Thyroid gland (tissue), 4 donors: ENCODE measurements around the gene RGS5.

Experiments used
- POLR2A ChIP-seq, 2 donors: fragments of 450-650 bp; IDR thresholded peaks; one replicate each; pipeline ENCODE4 v1.6.1; 2017; ENCODE audit warnings: antibody characterized with exemption in 2 of 2, mild to moderate bottlenecking in 2 of 2, moderate library complexity in 1 of 2
- TF ChIP-seq, protein P1 (sequence below), 6 experiments: fragments of 200-600 bp in 3 of 6; fragments of 450-650 bp in 3 of 6; sonication (generic) in 3 of 6; IDR thresholded peaks; one replicate each; pipeline ENCODE4 v1.5.1; 2016 to 2019; ENCODE audit warnings: antibody characterized with exemption in 6 of 6, mild to moderate bottlenecking in 2 of 6, inconsistent platforms in 1 of 6, moderate library complexity in 1 of 6

DNA sequence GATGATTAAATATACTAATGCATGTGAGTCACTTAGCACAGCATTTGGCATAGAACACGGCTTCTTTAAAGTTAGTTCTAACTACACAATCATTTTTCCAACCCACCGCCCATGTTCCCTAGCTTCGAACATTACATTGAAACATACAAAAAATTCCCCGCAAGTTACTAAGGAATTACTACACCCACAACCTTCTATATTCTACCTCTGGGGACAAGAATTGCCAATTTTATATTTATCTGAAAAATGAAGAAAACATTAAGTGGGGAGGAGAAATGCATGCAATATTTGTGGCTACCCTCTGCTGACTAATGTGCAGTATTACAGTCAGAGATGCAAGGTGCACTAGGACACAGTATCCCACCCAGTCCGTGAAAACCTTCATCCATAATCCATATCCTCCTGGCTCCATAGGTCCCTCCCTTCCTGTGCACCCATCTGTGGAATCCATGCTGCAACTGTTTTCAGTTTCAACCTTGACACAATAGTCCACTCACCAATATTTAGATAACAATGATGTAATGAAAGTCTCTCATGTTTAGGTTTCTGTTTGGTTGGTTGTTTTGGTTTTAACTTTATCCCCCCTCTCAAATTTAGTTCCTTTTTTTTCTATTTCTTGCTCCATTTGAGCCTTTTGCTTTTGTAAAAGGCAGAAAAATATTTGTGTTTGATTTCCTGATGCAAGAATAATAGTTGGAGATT lies 31.6 kb downstream of the RGS5 start:
- TF ChIP-seq, protein P1, sequence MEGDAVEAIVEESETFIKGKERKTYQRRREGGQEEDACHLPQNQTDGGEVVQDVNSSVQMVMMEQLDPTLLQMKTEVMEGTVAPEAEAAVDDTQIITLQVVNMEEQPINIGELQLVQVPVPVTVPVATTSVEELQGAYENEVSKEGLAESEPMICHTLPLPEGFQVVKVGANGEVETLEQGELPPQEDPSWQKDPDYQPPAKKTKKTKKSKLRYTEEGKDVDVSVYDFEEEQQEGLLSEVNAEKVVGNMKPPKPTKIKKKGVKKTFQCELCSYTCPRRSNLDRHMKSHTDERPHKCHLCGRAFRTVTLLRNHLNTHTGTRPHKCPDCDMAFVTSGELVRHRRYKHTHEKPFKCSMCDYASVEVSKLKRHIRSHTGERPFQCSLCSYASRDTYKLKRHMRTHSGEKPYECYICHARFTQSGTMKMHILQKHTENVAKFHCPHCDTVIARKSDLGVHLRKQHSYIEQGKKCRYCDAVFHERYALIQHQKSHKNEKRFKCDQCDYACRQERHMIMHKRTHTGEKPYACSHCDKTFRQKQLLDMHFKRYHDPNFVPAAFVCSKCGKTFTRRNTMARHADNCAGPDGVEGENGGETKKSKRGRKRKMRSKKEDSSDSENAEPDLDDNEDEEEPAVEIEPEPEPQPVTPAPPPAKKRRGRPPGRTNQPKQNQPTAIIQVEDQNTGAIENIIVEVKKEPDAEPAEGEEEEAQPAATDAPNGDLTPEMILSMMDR (IDR thresholded peaks at IDR 0.05): no peak
- TF ChIP-seq POLR2A (IDR thresholded peaks at IDR 0.05): no peak
